ENCODE data around the gene GPR32.

GPR32 gene

GRCh38 chr19:50723735-50724521 is 46.3 kb upstream of the GPR32 start:
- Histone ChIP-seq H3K4me3 (ENCODE audit: control insufficient read depth in 1 of 7, extremely low read depth in 1 of 7, insufficient read depth in 4 of 7, low read depth in 2 of 7, low read length in 6 of 7) (peak overlapping the region; percentile 54 to 87 (median 68)), H3K9me3 (ENCODE audit: control extremely low read depth in 1 of 5, control insufficient read depth in 4 of 5, insufficient read depth in 2 of 5, low read depth in 1 of 5, low read length in 4 of 5) (no peaks in the 10 kb centered on the region), H3K27me3 (replicated peaks in 2 of 5; ENCODE audit: control insufficient read depth in 4 of 5, insufficient read depth in 5 of 5, low read length in 4 of 5) (peaks cover 0 to 47% (median 26%) of the 10 kb centered on the region in 5 experiments), H3K4me1 (ENCODE audit: control extremely low read depth in 1 of 4, control insufficient read depth in 4 of 4, insufficient read depth in 4 of 4, low read length in 3 of 4) (peaks cover 5 to 63% (median 37%) of the 10 kb centered on the region in 4 experiments), H3K27ac (ENCODE audit: insufficient read depth in 1 of 2, low read depth in 1 of 2, low read length in 2 of 2, poor library complexity in 1 of 2, severe bottlenecking in 2 of 2) (peak overlapping the region in 1 of 2 experiments; percentile 43), H3K36me3 (ENCODE audit: control insufficient read depth in 4 of 4, insufficient read depth in 4 of 4, low read length in 3 of 4) (peaks cover 0 to 2% (median 0%) of the 10 kb centered on the region in 4 experiments)
- POLR2A ChIA-PET, result interaction anchor here (0.9 to 1.5 kb wide), 3 partner anchors 53 to 81 kb away, joined by 3 to 5 read pairs (median 3); no protein-coding TSS in a partner anchor
- CTCF ChIA-PET, result interaction anchor here (1.0 to 3.3 kb wide), 14 partner anchors 10 to 71 kb away, joined by 3 to 26 read pairs (median 6); partner anchors contain the start of gene ACP4
- DNase-seq, result no peak
- WGBS (ENCODE audit: insufficient coverage), result 3% methylated on average over 25 of the region's 31 CpGs

- ChIA-PET CTCF (interaction anchor here (0.6 to 3.1 kb wide), 14 partner anchors 11 to 358 kb away, joined by 3 to 11 read pairs (median 4); partner anchors contain the start of gene ACP4), POLR2A (interaction anchor here (0.5 to 1.5 kb wide), 5 partner anchors 53 to 1760 kb away, joined by 3 to 5 read pairs (median 3); no protein-coding TSS in a partner anchor)
- Histone ChIP-seq H3K36me3 (ENCODE audit: control insufficient read depth in 4 of 4, insufficient read depth in 4 of 4, low read length in 3 of 4) (peaks cover 0 to 2% (median 0%) of the 10 kb centered on the region in 4 experiments), H3K27me3 (replicated peaks in 2 of 5; ENCODE audit: control insufficient read depth in 4 of 5, insufficient read depth in 5 of 5, low read length in 4 of 5) (peaks cover 0 to 44% (median 26%) of the 10 kb centered on the region in 5 experiments), H3K9me3 (ENCODE audit: control extremely low read depth in 1 of 5, control insufficient read depth in 4 of 5, insufficient read depth in 2 of 5, low read depth in 1 of 5, low read length in 4 of 5) (no peaks in the 10 kb centered on the region), H3K4me1 (ENCODE audit: control extremely low read depth in 1 of 4, control insufficient read depth in 4 of 4, insufficient read depth in 4 of 4, low read length in 3 of 4) (peaks cover 5 to 61% (median 36%) of the 10 kb centered on the region in 4 experiments), H3K27ac (ENCODE audit: insufficient read depth in 1 of 2, low read depth in 1 of 2, low read length in 2 of 2, poor library complexity in 1 of 2, severe bottlenecking in 2 of 2) (peak overlapping the region in 1 of 2 experiments; percentile 78), H3K4me3 (ENCODE audit: control insufficient read depth in 1 of 7, extremely low read depth in 1 of 7, insufficient read depth in 4 of 7, low read depth in 2 of 7, low read length in 6 of 7) (peak overlapping the region; percentile 54 to 87 (median 68))
- DNase-seq, result peak; percentile 99 to 100 (median 99)
- 0% methylated on average over 54 of the region's 65 CpGs for WGBS (ENCODE audit: insufficient coverage)
Measured at GRCh38 chr19:50724522-50725217, 45.6 kb upstream of the GPR32 start.

- POLR2A ChIA-PET, result interaction anchor here (0.5 to 1.5 kb wide), 3 partner anchors 80 to 1761 kb away, joined by 3 to 5 read pairs (median 3); no protein-coding TSS in a partner anchor
- H3K4me1 ChIP-seq (ENCODE audit: control extremely low read depth in 1 of 4, control insufficient read depth in 4 of 4, insufficient read depth in 4 of 4, low read length in 3 of 4), result peaks cover 5 to 57% (median 35%) of the 10 kb centered on the region in 4 experiments
- H3K36me3 ChIP-seq (ENCODE audit: control insufficient read depth in 4 of 4, insufficient read depth in 4 of 4, low read length in 3 of 4), result peaks cover 0 to 2% (median 0%) of the 10 kb centered on the region in 4 experiments
- peak overlapping the region in 1 of 2 experiments; percentile 78 for H3K27ac ChIP-seq (ENCODE audit: insufficient read depth in 1 of 2, low read depth in 1 of 2, low read length in 2 of 2, poor library complexity in 1 of 2, severe bottlenecking in 2 of 2)
- DNase-seq, result no peak
- CTCF ChIA-PET, result interaction anchor here (0.6 to 3.1 kb wide), 12 partner anchors 12 to 359 kb away, joined by 3 to 11 read pairs (median 5); no protein-coding TSS in a partner anchor
- H3K4me3 ChIP-seq (ENCODE audit: control insufficient read depth in 1 of 7, extremely low read depth in 1 of 7, insufficient read depth in 4 of 7, low read depth in 2 of 7, low read length in 6 of 7), result peak overlapping the region; percentile 46 to 87 (median 68)
- no peaks in the 10 kb centered on the region for H3K9me3 ChIP-seq (ENCODE audit: control extremely low read depth in 1 of 5, control insufficient read depth in 4 of 5, insufficient read depth in 2 of 5, low read depth in 1 of 5, low read length in 4 of 5)
- peaks cover 0 to 39% (median 22%) of the 10 kb centered on the region in 5 experiments for H3K27me3 ChIP-seq (replicated peaks in 2 of 5; ENCODE audit: control insufficient read depth in 4 of 5, insufficient read depth in 5 of 5, low read length in 4 of 5)
- WGBS (ENCODE audit: insufficient coverage), result 2% methylated on average over 49 of the region's 52 CpGs
Measured at GRCh38 chr19:50725218-50725910, 44.9 kb upstream of the GPR32 start.

GRCh38 chr19:50725911-50726230 is 44.4 kb upstream of the GPR32 start:
- CTCF ChIA-PET, result interaction anchor here (0.6 kb wide), 1 partner anchor 40 kb away, joined by 3 read pairs; no protein-coding TSS in a partner anchor
- H3K4me3 ChIP-seq (ENCODE audit: control insufficient read depth in 1 of 7, extremely low read depth in 1 of 7, insufficient read depth in 4 of 7, low read depth in 2 of 7, low read length in 6 of 7), result peak overlapping the region in 5 of 7 experiments; percentile 60 to 87 (median 71)

GRCh38 chr19:50728084-50728737 is 42.1 kb upstream of the GPR32 start:
- Histone ChIP-seq H3K4me3 (ENCODE audit: control insufficient read depth in 1 of 7, extremely low read depth in 1 of 7, insufficient read depth in 4 of 7, low read depth in 2 of 7, low read length in 6 of 7) (peak overlapping the region in 3 of 7 experiments; percentile 26 to 42 (median 29)), H3K9me3 (ENCODE audit: control extremely low read depth in 1 of 5, control insufficient read depth in 4 of 5, insufficient read depth in 2 of 5, low read depth in 1 of 5, low read length in 4 of 5) (no peaks in the 10 kb centered on the region), H3K36me3 (ENCODE audit: control insufficient read depth in 4 of 4, insufficient read depth in 4 of 4, low read length in 3 of 4) (peaks cover 0 to 2% (median 0%) of the 10 kb centered on the region in 4 experiments), H3K4me1 (ENCODE audit: control extremely low read depth in 1 of 4, control insufficient read depth in 4 of 4, insufficient read depth in 4 of 4, low read length in 3 of 4) (peaks cover 5 to 37% (median 27%) of the 10 kb centered on the region in 4 experiments), H3K27ac (ENCODE audit: insufficient read depth in 1 of 2, low read depth in 1 of 2, low read length in 2 of 2, poor library complexity in 1 of 2, severe bottlenecking in 2 of 2) (peak overlapping the region in 1 of 2 experiments; percentile 32), H3K27me3 (replicated peaks in 2 of 5; ENCODE audit: control insufficient read depth in 4 of 5, insufficient read depth in 5 of 5, low read length in 4 of 5) (peaks cover 0 to 11% (median 9%) of the 10 kb centered on the region in 5 experiments)
- DNase-seq, result peak; percentile 88 to 94 (median 92)
- CTCF ChIA-PET, result interaction anchor here (1.1 kb wide), 1 partner anchor 39 kb away, joined by 3 read pairs; no protein-coding TSS in a partner anchor
- 33% methylated on average over 24 of the region's 39 CpGs for WGBS (ENCODE audit: insufficient coverage)
- POLR2A ChIA-PET, result no interaction called here

More at GRCh38 chr19:50725911-50726230, 44.4 kb upstream of the GPR32 start:
- H3K27ac ChIP-seq (ENCODE audit: insufficient read depth in 1 of 2, low read depth in 1 of 2, low read length in 2 of 2, poor library complexity in 1 of 2, severe bottlenecking in 2 of 2), result peak overlapping the region in 1 of 2 experiments; percentile 78
- 74% methylated on average over 7 of the region's 9 CpGs for WGBS (ENCODE audit: insufficient coverage)
- H3K36me3 ChIP-seq (ENCODE audit: control insufficient read depth in 4 of 4, insufficient read depth in 4 of 4, low read length in 3 of 4), result peaks cover 0 to 2% (median 0%) of the 10 kb centered on the region in 4 experiments
- peaks cover 0 to 34% (median 19%) of the 10 kb centered on the region in 5 experiments for H3K27me3 ChIP-seq (replicated peaks in 2 of 5; ENCODE audit: control insufficient read depth in 4 of 5, insufficient read depth in 5 of 5, low read length in 4 of 5)
- no peak for DNase-seq
- H3K4me1 ChIP-seq (ENCODE audit: control extremely low read depth in 1 of 4, control insufficient read depth in 4 of 4, insufficient read depth in 4 of 4, low read length in 3 of 4), result peaks cover 5 to 52% (median 34%) of the 10 kb centered on the region in 4 experiments
- POLR2A ChIA-PET, result no interaction called here
- no peaks in the 10 kb centered on the region for H3K9me3 ChIP-seq (ENCODE audit: control extremely low read depth in 1 of 5, control insufficient read depth in 4 of 5, insufficient read depth in 2 of 5, low read depth in 1 of 5, low read length in 4 of 5)

- CTCF ChIA-PET, result no interaction called here
- POLR2A ChIA-PET, result no interaction called here
- no peak overlapping the region for H3K4me3 ChIP-seq (ENCODE audit: control insufficient read depth in 1 of 7, extremely low read depth in 1 of 7, insufficient read depth in 4 of 7, low read depth in 2 of 7, low read length in 6 of 7)
Measured at GRCh38 chr19:50729894-50730293, 40.4 kb upstream of the GPR32 start.

More at GRCh38 chr19:50729894-50730293, 40.4 kb upstream of the GPR32 start:
- Histone ChIP-seq H3K27me3 (replicated peaks in 2 of 5; ENCODE audit: control insufficient read depth in 4 of 5, insufficient read depth in 5 of 5, low read length in 4 of 5) (peaks cover 0 to 8% (median 2%) of the 10 kb centered on the region in 5 experiments), H3K36me3 (ENCODE audit: control insufficient read depth in 4 of 4, insufficient read depth in 4 of 4, low read length in 3 of 4) (peaks cover 0 to 2% (median 0%) of the 10 kb centered on the region in 4 experiments), H3K27ac (ENCODE audit: insufficient read depth in 1 of 2, low read depth in 1 of 2, low read length in 2 of 2, poor library complexity in 1 of 2, severe bottlenecking in 2 of 2) (no peak overlapping the region), H3K4me1 (ENCODE audit: control extremely low read depth in 1 of 4, control insufficient read depth in 4 of 4, insufficient read depth in 4 of 4, low read length in 3 of 4) (peaks cover 5 to 24% (median 16%) of the 10 kb centered on the region in 4 experiments), H3K9me3 (ENCODE audit: control extremely low read depth in 1 of 5, control insufficient read depth in 4 of 5, insufficient read depth in 2 of 5, low read depth in 1 of 5, low read length in 4 of 5) (no peaks in the 10 kb centered on the region)
- WGBS (ENCODE audit: insufficient coverage), result 85% methylated on average over 3 of the region's 5 CpGs
- no peak for DNase-seq
